Peyer's patch (tissue), 4 donors: ENCODE data around the gene NEAT1. TPM values are rescaled to one million over a fixed set of nuclear protein-coding genes. Genes with fewer than 3 reads are reported as not detected.
A peak's percentile ranks its signal among the peaks of the same experiment; 100 is the strongest.

ENCODE experiments used
- DNase-seq, 3 donors: peaks; one replicate each; pipeline ENCODE4 v3.0.0-alpha.2; 2017 to 2019
- H3K27ac ChIP-seq, 4 donors: fragments of 200-600 bp; sonication (generic); one replicate each; pipeline ENCODE4 v1.5.1; 2016 to 2019
- H3K27me3 ChIP-seq, 2 donors: fragments of 200-600 bp; sonication (generic); one replicate each; pipeline ENCODE4 v1.5.1; 2019
- H3K36me3 ChIP-seq, 3 donors: fragments of 200-600 bp; sonication (generic); one replicate each; pipeline ENCODE4 v1.5.1; 2016 to 2019
- H3K4me1 ChIP-seq, 4 donors: fragments of 200-600 bp; sonication (generic); one replicate each; pipeline ENCODE4 v1.5.1; 2016 to 2019
- H3K4me3 ChIP-seq, 4 donors: fragments of 200-600 bp; sonication (generic); 1 replicate in 3 of 4; 2 replicates in 1 of 4; pipeline ENCODE4 v1.5.1; 2016 to 2019; ENCODE audit warnings: mild to moderate bottlenecking in 1 of 4
- H3K9me3 ChIP-seq, 4 donors: fragments of 200-600 bp; sonication (generic); one replicate each; pipeline ENCODE4 v1.5.1; 2016 to 2019; ENCODE audit warnings: mild to moderate bottlenecking in 1 of 4
- CTCF ChIP-seq, 6 experiments: fragments of 450-650 bp in 4 of 6; fragments of 200-600 bp in 2 of 6; sonication (generic) in 1 of 6; IDR thresholded peaks; one replicate each; pipeline ENCODE4 v1.5.1; 2017 to 2019; ENCODE audit warnings: antibody characterized with exemption in 6 of 6, mild to moderate bottlenecking in 3 of 6, moderate library complexity in 1 of 6
- POLR2A ChIP-seq, 2 donors: fragments of 450-650 bp; IDR thresholded peaks; one replicate each; pipeline ENCODE4 v1.5.1; 2017; ENCODE audit warnings: antibody characterized with exemption in 2 of 2, mild to moderate bottlenecking in 2 of 2, moderate library complexity in 2 of 2
- total RNA-seq, 4 donors: library from RNA; depleted of rRNA; stranded (reverse); fragments of >200 nt; gene quantifications; one replicate each; pipeline ENCODE4 v1.1.0, GENCODE V29; 2016

The NEAT1 gene
- total RNA-seq, 4 donors from 2014 or later: 705 to 1,411 (median 1,064) TPM

- Histone ChIP-seq H3K4me3 (no peak overlapping the region), H3K36me3 (peaks cover 0 to 32% (median 0%) of the 10 kb centered on the region in 3 donors), H3K27me3 (no peaks in the 10 kb centered on the region), H3K9me3 (no peaks in the 10 kb centered on the region), H3K27ac (no peak overlapping the region), H3K4me1 (peaks cover 7 to 38% (median 27%) of the 10 kb centered on the region in 4 donors)
- peak in 2 of 3 donors; percentile 30 to 45 for DNase-seq
- no peak for TF ChIP-seq CTCF (IDR thresholded peaks at IDR 0.05)
- TF ChIP-seq POLR2A (IDR thresholded peaks at IDR 0.05): no peak
Observed at GRCh38 chr11:65414776-65415498, 7.7 kb upstream of the NEAT1 start.

- Histone ChIP-seq H3K27me3 (no peaks in the 10 kb centered on the region), H3K27ac (peak overlapping the region; percentile 97 to 100 (median 98)), H3K36me3 (peaks cover 0 to 29% (median 0%) of the 10 kb centered on the region in 3 donors), H3K4me3 (peak overlapping the region; percentile 28 to 66 (median 59)), H3K9me3 (no peaks in the 10 kb centered on the region), H3K4me1 (peaks cover 7 to 46% (median 34%) of the 10 kb centered on the region in 4 donors)
- peak in 2 of 3 donors; percentile 52 for DNase-seq
- TF ChIP-seq CTCF (IDR thresholded peaks at IDR 0.05) (no peak), POLR2A (IDR thresholded peaks at IDR 0.05) (no peak)
Observed at GRCh38 chr11:65415499-65416340, 6.9 kb upstream of the NEAT1 start.

- TF ChIP-seq POLR2A (IDR thresholded peaks at IDR 0.05) (peak in 1 of 2 donors; percentile 51), CTCF (IDR thresholded peaks at IDR 0.05) (peak; percentile 95 to 100 (median 100))
- Histone ChIP-seq H3K4me1 (peaks cover 7 to 49% (median 35%) of the 10 kb centered on the region in 4 donors), H3K27me3 (no peaks in the 10 kb centered on the region), H3K36me3 (peaks cover 0 to 22% (median 0%) of the 10 kb centered on the region in 3 donors), H3K9me3 (no peaks in the 10 kb centered on the region), H3K4me3 (peak overlapping the region; percentile 28 to 66 (median 59)), H3K27ac (peak overlapping the region; percentile 97 to 100 (median 98))
- DNase-seq: peak; percentile 93 to 97 (median 95)
Observed at GRCh38 chr11:65416341-65416824, 6.2 kb upstream of the NEAT1 start.

GRCh38 chr11:65416841-65417701 is 5.5 kb upstream of the NEAT1 start:
- peaks cover 7 to 49% (median 35%) of the 10 kb centered on the region in 4 donors for H3K4me1 ChIP-seq
- TF ChIP-seq POLR2A (IDR thresholded peaks at IDR 0.05) (no peak), CTCF (IDR thresholded peaks at IDR 0.05) (no peak)
- DNase-seq: peak; percentile 61 to 77 (median 69)

More at GRCh38 chr11:65416841-65417701, 5.5 kb upstream of the NEAT1 start:
- H3K9me3 ChIP-seq: no peaks in the 10 kb centered on the region
- H3K36me3 ChIP-seq: peaks cover 0 to 15% (median 0%) of the 10 kb centered on the region in 3 donors
- H3K4me3 ChIP-seq: peak overlapping the region; percentile 28 to 66 (median 59)
- peak overlapping the region; percentile 97 to 100 (median 98) for H3K27ac ChIP-seq
- H3K27me3 ChIP-seq: no peaks in the 10 kb centered on the region
